PC-3 (cell line): ENCODE results near the gene TCF7. TPM values are rescaled to one million over a fixed set of nuclear protein-coding genes. Genes with fewer than 3 reads are reported as not detected.

Source experiments
- ATAC-seq: fragments of 200-7000 bp; cut with Tn5 transposase; 2 replicates; pipeline ENCODE4 v1.9.1; 2020; ENCODE audit warnings: mild to moderate bottlenecking, moderate library complexity
- BruUV-seq: library from RNA; stranded (reverse); fragments of 400-500 nt; replicated peaks from 2 replicates; lab custom pipeline; 2021; lab: Mats Ljungman, UMichigan
- CTCF ChIA-PET: fragments of 300-600 bp; sonication (Branson Sonifier 250); formaldehyde crosslinking; loops from one replicate; lab custom pipeline; 2022; ENCODE audit warnings: antibody characterized with exemption; lab: Charles Lee
- POLR2A ChIA-PET: fragments of 300-600 bp; sonication (Branson Sonifier 250); formaldehyde crosslinking; loops from one replicate; lab custom pipeline; 2022; ENCODE audit warnings: antibody characterized with exemption; ENCODE audit not compliant: unreplicated experiment; lab: Charles Lee
- DNase-seq: peaks from one replicate; pipeline ENCODE4 v3.0.0-alpha.2; 2015
- H2AFZ ChIP-seq: fragments of 300-600 bp; sonication (generic); 2 replicates; pipeline ENCODE4 v1.6.0; 2016; ENCODE audit warnings: antibody characterized with exemption, low read length
- H3F3A ChIP-seq: fragments of 300-600 bp; sonication (generic); one replicate; pipeline ENCODE4 v1.6.0; 2017; ENCODE audit warnings: antibody characterized with exemption, low read length, control low read depth, mild to moderate bottlenecking; ENCODE audit not compliant: unreplicated experiment
- H3K27ac ChIP-seq: fragments of 300-600 bp; sonication (generic); 2 replicates; pipeline ENCODE4 v1.5.1; 2016; ENCODE audit warnings: mild to moderate bottlenecking, low read length
- H3K27me3 ChIP-seq: fragments of 300-600 bp; sonication (generic); 2 replicates; pipeline ENCODE4 v1.6.1; 2016; ENCODE audit warnings: low read length, mixed read lengths
- H3K36me3 ChIP-seq: fragments of 300-600 bp; sonication (generic); 2 replicates; pipeline ENCODE4 v1.6.1; 2016; ENCODE audit warnings: low read depth, mixed run types, low read length, mixed read lengths
- H3K4me1 ChIP-seq: fragments of 300-600 bp; sonication (generic); 2 replicates; pipeline ENCODE4 v1.5.1; 2016; ENCODE audit warnings: low read length; ENCODE audit not compliant: insufficient read depth
- H3K4me2 ChIP-seq: fragments of 300-600 bp; sonication (generic); 2 replicates; pipeline ENCODE4 v1.6.0; 2016; ENCODE audit warnings: low read length
- H3K4me3 ChIP-seq: fragments of 300-600 bp; sonication (generic); 2 replicates; pipeline ENCODE4 v1.5.1; 2016; ENCODE audit warnings: mild to moderate bottlenecking, low read length, mixed read lengths
- H3K79me2 ChIP-seq: fragments of 300-600 bp; sonication (generic); 2 replicates; pipeline ENCODE4 v1.6.1; 2017; ENCODE audit warnings: low read length, mixed read lengths
- H3K9ac ChIP-seq: fragments of 300-600 bp; sonication (generic); 2 replicates; pipeline ENCODE4 v1.6.0; 2016; ENCODE audit warnings: mild to moderate bottlenecking, low read length
- H3K9me2 ChIP-seq: fragments of 300-600 bp; sonication (generic); replicated peaks from 2 replicates; pipeline ENCODE4 v1.6.1; 2016; ENCODE audit warnings: mixed run types, low read length, mixed read lengths
- H3K9me3 ChIP-seq: fragments of 300-600 bp; sonication (generic); 2 replicates; pipeline ENCODE4 v1.6.1; 2016; ENCODE audit warnings: low read length, mixed read lengths
- H4K20me1 ChIP-seq: fragments of 300-600 bp; sonication (generic); 2 replicates; pipeline ENCODE4 v1.6.1; 2016; ENCODE audit warnings: low read length, mixed read lengths
- EZH2 ChIP-seq: fragments of 300-600 bp; sonication (generic); IDR thresholded peaks from one replicate; pipeline ENCODE4 v1.6.1; 2017; ENCODE audit warnings: antibody characterized with exemption, mild to moderate bottlenecking, low read length; ENCODE audit not compliant: unreplicated experiment
- EZH2phosphoT487 ChIP-seq: fragments of 300-600 bp; sonication (generic); IDR thresholded peaks from 2 replicates; pipeline ENCODE4 v1.6.1; 2018; ENCODE audit warnings: mild to moderate bottlenecking, antibody characterized with exemption, low read length, borderline replicate concordance
- intact Hi-C: fragments of 100-400 bp; cut with micrococcal nuclease; formaldehyde crosslinking; loops from 2 replicates; pipeline ENCODE4 v1.9.0; 2023
- total RNA-seq: library from RNA; depleted of rRNA; stranded (reverse); fragments of >200 nt; gene quantifications from 2 replicates; pipeline ENCODE4 v1.2.3, GENCODE V29; 2014
- TF ChIP-seq, protein P1 (sequence below): fragments of 300-600 bp; sonication (generic); conservative IDR thresholded peaks from 2 replicates; pipeline ENCODE4 v1.5.1; 2017; ENCODE audit warnings: antibody characterized with exemption, low read depth, mild to moderate bottlenecking, low read length

The TCF7 gene
- total RNA-seq, 1 experiment from 2014 or later, result 3.9 TPM

GRCh38 chr5:134128648-134128995 lies 14.1 kb downstream of the TCF7 start:
- H3K79me2 ChIP-seq, result no peaks in the 10 kb centered on the region
- H3F3A ChIP-seq, result peaks cover 5% of the 10 kb centered on the region
- H3K27ac ChIP-seq, result no peak overlapping the region
- peaks cover 27% of the 10 kb centered on the region for H3K4me1 ChIP-seq
- TF ChIP-seq EZH2phosphoT487 (no peak), EZH2 (no peak)
- TF ChIP-seq, protein P1, sequence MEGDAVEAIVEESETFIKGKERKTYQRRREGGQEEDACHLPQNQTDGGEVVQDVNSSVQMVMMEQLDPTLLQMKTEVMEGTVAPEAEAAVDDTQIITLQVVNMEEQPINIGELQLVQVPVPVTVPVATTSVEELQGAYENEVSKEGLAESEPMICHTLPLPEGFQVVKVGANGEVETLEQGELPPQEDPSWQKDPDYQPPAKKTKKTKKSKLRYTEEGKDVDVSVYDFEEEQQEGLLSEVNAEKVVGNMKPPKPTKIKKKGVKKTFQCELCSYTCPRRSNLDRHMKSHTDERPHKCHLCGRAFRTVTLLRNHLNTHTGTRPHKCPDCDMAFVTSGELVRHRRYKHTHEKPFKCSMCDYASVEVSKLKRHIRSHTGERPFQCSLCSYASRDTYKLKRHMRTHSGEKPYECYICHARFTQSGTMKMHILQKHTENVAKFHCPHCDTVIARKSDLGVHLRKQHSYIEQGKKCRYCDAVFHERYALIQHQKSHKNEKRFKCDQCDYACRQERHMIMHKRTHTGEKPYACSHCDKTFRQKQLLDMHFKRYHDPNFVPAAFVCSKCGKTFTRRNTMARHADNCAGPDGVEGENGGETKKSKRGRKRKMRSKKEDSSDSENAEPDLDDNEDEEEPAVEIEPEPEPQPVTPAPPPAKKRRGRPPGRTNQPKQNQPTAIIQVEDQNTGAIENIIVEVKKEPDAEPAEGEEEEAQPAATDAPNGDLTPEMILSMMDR, result no peak
- intact Hi-C loops, result no loop called here
- H3K4me2 ChIP-seq, result no peak overlapping the region
- CTCF ChIA-PET, result no interaction called here
- H3K9me3 ChIP-seq, result no peaks in the 10 kb centered on the region
- no peaks in the 10 kb centered on the region for H3K9me2 ChIP-seq
- POLR2A ChIA-PET, result no interaction called here
- no peaks in the 10 kb centered on the region for H4K20me1 ChIP-seq
- H3K27me3 ChIP-seq, result no peaks in the 10 kb centered on the region
- H3K9ac ChIP-seq, result no peak overlapping the region
- no peaks in the 10 kb centered on the region for H3K36me3 ChIP-seq
- H3K4me3 ChIP-seq, result no peak overlapping the region
- no TSS peak for BruUV-seq
- DNase-seq (no peak), ATAC-seq (no peak)
- H2AFZ ChIP-seq, result no peak overlapping the region

DNA sequence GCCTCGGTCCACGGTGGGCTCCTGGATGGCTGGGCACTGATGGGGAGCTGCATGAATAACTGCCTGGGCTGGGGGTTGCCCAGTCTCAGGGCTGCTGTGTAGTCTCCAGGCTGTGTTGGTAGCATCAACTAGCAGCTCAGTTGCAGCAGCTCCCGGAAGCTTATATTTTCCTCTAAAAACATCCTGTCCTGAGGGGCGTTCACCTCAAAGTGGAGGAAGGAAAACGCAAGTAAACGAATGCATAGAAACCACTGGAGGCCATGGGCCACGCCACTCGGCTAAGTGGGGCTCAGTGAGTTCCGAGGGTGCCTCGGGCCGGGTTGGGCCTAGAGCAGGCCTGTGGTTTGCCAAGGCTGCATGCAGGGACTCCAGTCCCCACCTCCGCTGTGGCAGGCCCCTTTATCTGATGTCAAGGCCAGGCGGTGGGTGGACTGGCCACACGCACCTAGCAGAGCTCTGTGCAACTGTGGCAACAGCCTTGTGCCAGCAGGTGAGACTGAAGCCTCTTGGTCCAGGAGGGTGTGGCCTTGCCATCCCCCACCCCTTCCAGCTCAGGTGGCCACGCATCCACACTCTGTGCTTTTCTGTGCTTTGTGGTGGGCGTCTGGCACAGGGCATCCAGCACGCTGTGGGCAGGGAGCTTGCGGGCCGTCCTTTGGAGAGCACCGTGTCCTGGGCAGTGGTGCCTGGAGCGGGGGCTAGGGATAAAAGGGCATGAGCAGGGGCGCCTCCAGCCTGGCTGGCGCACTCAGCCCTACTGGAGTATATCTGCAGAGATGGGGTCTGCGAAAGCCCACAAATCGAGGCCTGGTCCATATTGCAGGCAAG lies 15.1 kb downstream of the TCF7 start:
- no peak overlapping the region for H3K9ac ChIP-seq
- no peak overlapping the region for H3K4me3 ChIP-seq
- H3K27ac ChIP-seq, result no peak overlapping the region
- peaks cover 5% of the 10 kb centered on the region for H3F3A ChIP-seq
- no peaks in the 10 kb centered on the region for H3K9me3 ChIP-seq
- no peaks in the 10 kb centered on the region for H3K27me3 ChIP-seq
- TF ChIP-seq EZH2phosphoT487 (no peak), EZH2 (no peak)
- TF ChIP-seq, protein P1, result no peak
- CTCF ChIA-PET, result no interaction called here
- no peak for DNase-seq
- no peaks in the 10 kb centered on the region for H3K79me2 ChIP-seq
- H3K4me1 ChIP-seq, result peaks cover 17% of the 10 kb centered on the region
- H2AFZ ChIP-seq, result no peak overlapping the region
- no TSS peak for BruUV-seq
- no peaks in the 10 kb centered on the region for H4K20me1 ChIP-seq
- no peak for ATAC-seq
- no peaks in the 10 kb centered on the region for H3K9me2 ChIP-seq
- no peaks in the 10 kb centered on the region for H3K36me3 ChIP-seq
- POLR2A ChIA-PET, result no interaction called here
- no peak overlapping the region for H3K4me2 ChIP-seq
- intact Hi-C loops, result no loop called here

DNA sequence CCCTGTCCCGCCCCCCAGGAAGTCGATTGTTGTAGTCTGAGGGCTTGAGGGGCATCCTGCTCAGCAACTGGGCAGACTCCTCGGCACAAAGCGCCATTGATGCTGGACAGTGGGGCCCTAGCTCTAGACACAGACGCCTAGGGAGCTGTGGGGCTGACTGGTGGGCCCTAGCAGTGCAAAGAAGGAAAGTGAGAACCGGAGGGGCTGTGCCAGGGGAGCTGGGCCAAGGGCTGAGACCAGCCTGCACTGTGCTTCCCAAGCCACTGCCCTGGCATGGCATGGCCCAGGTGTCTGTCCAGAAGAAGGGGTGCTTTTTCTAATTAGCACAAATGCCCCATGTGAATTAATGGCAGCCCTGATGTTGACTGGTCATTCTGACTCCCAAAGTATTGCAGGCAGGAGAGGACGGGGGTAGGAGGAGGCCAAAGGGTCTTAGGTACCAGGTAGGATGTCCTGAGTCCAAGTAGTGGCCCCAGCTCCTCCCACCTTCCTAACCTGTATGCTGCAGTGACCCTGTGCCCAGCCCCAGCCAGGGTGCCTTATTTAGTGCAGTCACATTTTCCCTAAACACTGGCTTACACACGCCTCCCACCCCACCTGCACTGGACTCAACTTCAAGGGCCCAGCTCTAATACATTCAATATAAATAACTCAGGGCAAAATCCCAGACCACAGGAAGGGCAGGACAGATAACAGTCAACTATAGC lies 15.9 kb downstream of the TCF7 start:
- DNase-seq, result no peak
- Histone ChIP-seq H3F3A (peaks cover 5% of the 10 kb centered on the region), H3K9me2 (no peaks in the 10 kb centered on the region), H3K4me3 (no peak overlapping the region), H2AFZ (no peak overlapping the region), H3K79me2 (no peaks in the 10 kb centered on the region), H3K4me1 (peaks cover 11% of the 10 kb centered on the region), H4K20me1 (no peaks in the 10 kb centered on the region), H3K27ac (no peak overlapping the region), H3K9ac (no peak overlapping the region), H3K4me2 (no peak overlapping the region), H3K9me3 (no peaks in the 10 kb centered on the region), H3K27me3 (no peaks in the 10 kb centered on the region), H3K36me3 (peaks cover under 1% of the 10 kb centered on the region; the same call in 1 of the 2 replicates)
- POLR2A ChIA-PET, result no interaction called here
- intact Hi-C loops, result no loop called here
- BruUV-seq, result no TSS peak
- no peak for ATAC-seq
- CTCF ChIA-PET, result no interaction called here
- TF ChIP-seq, protein P1, result no peak
- no peak for TF ChIP-seq EZH2phosphoT487
- no peak for TF ChIP-seq EZH2
